IMR-90 (cell line): ENCODE results near the gene FXYD4. TPM values are rescaled to one million over a fixed set of nuclear protein-coding genes. Genes with fewer than 3 reads are reported as not detected.

ENCODE experiments used
- ATAC-seq: fragments of 200-7000 bp; cut with Tn5 transposase; 2 replicates; pipeline ENCODE4 v1.9.1; 2020; ENCODE audit warnings: low read depth, mild to moderate bottlenecking, moderate library complexity
- BruUV-seq: library from RNA; stranded (reverse); fragments of 400-500 nt; replicated peaks from 2 replicates; lab custom pipeline; 2021; lab: Mats Ljungman, UMichigan
- CTCF ChIA-PET: fragments of 300-600 bp; formaldehyde crosslinking; extraction: SDS; loops from one replicate; lab custom pipeline; 2021; ENCODE audit warnings: antibody characterized with exemption; lab: Yijun Ruan, JAX
- POLR2A ChIA-PET: fragments of 300-600 bp; sonication (Branson Sonifier 250); formaldehyde crosslinking; loops from one replicate; lab custom pipeline; 2022; ENCODE audit warnings: antibody characterized with exemption; ENCODE audit not compliant: unreplicated experiment; lab: Charles Lee
- DNase-seq: peaks from one replicate; pipeline ENCODE4 v3.0.0; 2013
- H2AFZ ChIP-seq: replicated peaks from 2 replicates; pipeline ENCODE3; 2013; ENCODE audit warnings: low read length, mild to moderate bottlenecking; ENCODE audit not compliant: poor library complexity
- H2AK5ac ChIP-seq: 2 replicates; pipeline ENCODE4 v1.6.1; 2013; ENCODE audit warnings: low read depth, low read length, inconsistent platforms
- H2AK9ac ChIP-seq: replicated peaks from 2 replicates; pipeline ENCODE3; 2013; ENCODE audit warnings: mild to moderate bottlenecking, low read depth, low read length, moderate library complexity; ENCODE audit not compliant: poor library complexity
- H2BK120ac ChIP-seq: 2 replicates; pipeline ENCODE4 v1.6.1; 2013; ENCODE audit warnings: low read depth, low read length, inconsistent platforms
- H2BK15ac ChIP-seq: 3 replicates; pipeline ENCODE4 v1.6.1; 2013; ENCODE audit warnings: low read depth, low read length, inconsistent platforms
- H2BK20ac ChIP-seq: 2 replicates; pipeline ENCODE4 v1.6.1; 2013; ENCODE audit warnings: low read depth, mild to moderate bottlenecking, inconsistent platforms, low read length, moderate library complexity
- H2BK5ac ChIP-seq: 2 replicates; pipeline ENCODE4 v1.6.1; 2013; ENCODE audit warnings: mild to moderate bottlenecking, low read depth, low read length, inconsistent platforms; ENCODE audit not compliant: poor library complexity, severe bottlenecking
- H3K14ac ChIP-seq: replicated peaks from 2 replicates; pipeline ENCODE4 v1.6.1; 2013; ENCODE audit warnings: low read depth, low read length, inconsistent platforms
- H3K18ac ChIP-seq: 2 replicates; pipeline ENCODE4 v1.6.1; 2013; ENCODE audit warnings: low read depth, low read length, control low read depth
- H3K23ac ChIP-seq: 2 replicates; pipeline ENCODE4 v1.6.1; 2013; ENCODE audit warnings: low read depth, low read length, inconsistent platforms
- H3K27ac ChIP-seq: 2 replicates; pipeline ENCODE4 v1.5.1; 2013; ENCODE audit warnings: mild to moderate bottlenecking, control low read depth, low read length; ENCODE audit not compliant: insufficient read depth
- H3K27me3 ChIP-seq: 2 replicates; pipeline ENCODE4 v1.6.1; 2013; ENCODE audit warnings: low read length; ENCODE audit not compliant: control insufficient read depth, insufficient read depth
- H3K36me3 ChIP-seq: 2 replicates; pipeline ENCODE4 v1.6.1; 2013; ENCODE audit warnings: low read length, mixed read lengths; ENCODE audit not compliant: control insufficient read depth, insufficient read depth
- H3K4ac ChIP-seq: 2 replicates; pipeline ENCODE4 v1.6.1; 2013; ENCODE audit warnings: low read depth, low read length, inconsistent platforms
- H3K4me1 ChIP-seq: 2 replicates; pipeline ENCODE4 v1.6.1; 2013; ENCODE audit warnings: low read length, mixed read lengths; ENCODE audit not compliant: control insufficient read depth, insufficient read depth
- H3K4me2 ChIP-seq: 2 replicates; pipeline ENCODE4 v1.6.1; 2013; ENCODE audit warnings: low read depth, mild to moderate bottlenecking, control low read depth, low read length, moderate library complexity
- H3K4me3 ChIP-seq: 2 replicates; pipeline ENCODE4 v1.5.1; 2013; ENCODE audit warnings: low read depth, mild to moderate bottlenecking, control low read depth, low read length, moderate library complexity; ENCODE audit not compliant: insufficient read depth
- H3K56ac ChIP-seq: 2 replicates; pipeline ENCODE4 v1.6.1; 2013; ENCODE audit warnings: low read length, inconsistent platforms; ENCODE audit not compliant: insufficient read depth; ENCODE audit errors: extremely low read depth
- H3K79me1 ChIP-seq, 2 experiments: 2 replicates each; pipeline ENCODE4 v1.6.1; 2013; ENCODE audit warnings: low read length in 2 of 2, inconsistent platforms in 1 of 2, low read depth in 1 of 2
- H3K9ac ChIP-seq: 2 replicates; pipeline ENCODE4 v1.6.1; 2013; ENCODE audit warnings: low read depth, low read length, control low read depth
- H3K9me1 ChIP-seq: 2 replicates; pipeline ENCODE4 v1.6.1; 2013; ENCODE audit warnings: low read length, inconsistent platforms; ENCODE audit not compliant: insufficient read depth
- H3K9me3 ChIP-seq: 2 replicates; pipeline ENCODE4 v1.6.1; 2013; ENCODE audit warnings: low read length; ENCODE audit not compliant: control insufficient read depth, insufficient read depth
- H4K20me1 ChIP-seq: 2 replicates; pipeline ENCODE4 v1.6.1; 2013; ENCODE audit warnings: low read length, inconsistent platforms; ENCODE audit not compliant: insufficient read depth
- H4K5ac ChIP-seq: 2 replicates; pipeline ENCODE4 v1.6.1; 2013; ENCODE audit warnings: mild to moderate bottlenecking, low read depth, low read length, control low read depth
- H4K8ac ChIP-seq, 2 experiments: 2 replicates each; pipeline ENCODE4 v1.6.1; 2013; ENCODE audit warnings: low read depth in 2 of 2, low read length in 2 of 2, control low read depth in 1 of 2, inconsistent platforms in 1 of 2
- H4K91ac ChIP-seq: 2 replicates; pipeline ENCODE4 v1.6.1; 2013; ENCODE audit warnings: low read depth, low read length, inconsistent platforms; ENCODE audit not compliant: insufficient read depth
- BHLHE40 ChIP-seq: fragments of 150-350 bp; IDR thresholded peaks from 2 replicates; pipeline ENCODE4 v1.6.1; 2016; ENCODE audit warnings: mild to moderate bottlenecking, low read depth, low read length
- CEBPB ChIP-seq: IDR thresholded peaks from 2 replicates; pipeline ENCODE4 v1.6.1; 2012; ENCODE audit warnings: low read depth, low read length, improper control_type of control experiment
- CHD1 ChIP-seq: IDR thresholded peaks from 2 replicates; pipeline ENCODE4 v1.6.1; 2012; ENCODE audit warnings: low read depth, low read length, improper control_type of control experiment
- ELK1 ChIP-seq: fragments of 150-350 bp; IDR thresholded peaks from 2 replicates; pipeline ENCODE4 v1.6.1; 2016; ENCODE audit warnings: low read depth, mild to moderate bottlenecking, low read length, moderate library complexity, borderline replicate concordance
- FOS ChIP-seq: fragments of 150-350 bp; IDR thresholded peaks from 2 replicates; pipeline ENCODE4 v1.6.1; 2016; ENCODE audit warnings: low read depth, low read length
- MAFK ChIP-seq: IDR thresholded peaks from 2 replicates; pipeline ENCODE4 v1.6.1; 2012; ENCODE audit warnings: low read depth, low read length, improper control_type of control experiment
- MAZ ChIP-seq: IDR thresholded peaks from 2 replicates; pipeline ENCODE4 v1.6.1; 2012; ENCODE audit warnings: low read depth, mild to moderate bottlenecking, low read length, improper control_type of control experiment, moderate library complexity, borderline replicate concordance
- MXI1 ChIP-seq: IDR thresholded peaks from 2 replicates; pipeline ENCODE4 v1.6.1; 2012; ENCODE audit warnings: low read depth, mild to moderate bottlenecking, low read length, moderate library complexity, borderline replicate concordance
- NFE2L2 ChIP-seq: fragments of 150-350 bp; IDR thresholded peaks from 2 replicates; pipeline ENCODE4 v1.6.1; 2016; ENCODE audit warnings: low read depth, mild to moderate bottlenecking, low read length
- POLR2A ChIP-seq: IDR thresholded peaks from 2 replicates; pipeline ENCODE4 v1.6.1; 2012; ENCODE audit warnings: mild to moderate bottlenecking, low read depth, low read length
- RAD21 ChIP-seq: IDR thresholded peaks from 2 replicates; pipeline ENCODE4 v1.6.1; 2012; ENCODE audit warnings: low read length, improper control_type of control experiment
- RCOR1 ChIP-seq: IDR thresholded peaks from 2 replicates; pipeline ENCODE4 v1.6.1; 2012; ENCODE audit warnings: mild to moderate bottlenecking, low read length, improper control_type of control experiment; ENCODE audit not compliant: insufficient replicate concordance
- RFX5 ChIP-seq: IDR thresholded peaks from 2 replicates; pipeline ENCODE4 v1.8.0; 2012; ENCODE audit warnings: low read depth, mild to moderate bottlenecking, low read length, moderate library complexity
- SMC3 ChIP-seq: fragments of 150-350 bp; IDR thresholded peaks from 2 replicates; pipeline ENCODE4 v1.6.1; 2016; ENCODE audit warnings: low read depth, mild to moderate bottlenecking, antibody characterized with exemption, low read length, moderate library complexity
- WGBS, 2 experiments: methylation state at CpG; one replicate each; pipeline versions ENCODE4 v1.1.5 to v1.1.7; 2013; ENCODE audit warnings: missing lambda C conversion rate in 2 of 2; ENCODE audit not compliant: insufficient read length in 1 of 2; ENCODE audit errors: extremely low coverage in 2 of 2; 5-methylcytosine and 5-hydroxymethylcytosine counted together
- dilution Hi-C: fragments of 300-500 bp; cut with HindIII; formaldehyde crosslinking; loops from one replicate; pipeline ENCODE4 v1.14.3; 2018; ENCODE audit warnings: low sequenced_read_pairs; ENCODE audit not compliant: unreplicated experiment
- in situ Hi-C: fragments of 300-500 bp; cut with MboI; formaldehyde crosslinking; loops from 3 replicates; pipeline ENCODE4 v1.14.3; 2019; ENCODE audit warnings: low sequenced_read_pairs, inconsistent platforms, mixed read lengths
- intact Hi-C: fragments of 100-400 bp; cut with micrococcal nuclease; formaldehyde crosslinking; loops from 2 replicates; pipeline ENCODE4 v1.10.0; 2022
- polyA plus RNA-seq, 3 experiments: library from polyadenylated mRNA; depleted of rRNA; stranded (reverse); fragments of >200 nt; gene quantifications; 2 replicates each; pipeline ENCODE4 v1.2.3, GENCODE V29; 2012; ENCODE audit warnings: low replicate concordance in 1 of 3
- total RNA-seq: library from RNA; depleted of rRNA; stranded (reverse); fragments of >200 nt; gene quantifications from 2 replicates; pipeline ENCODE4 v1.2.3, GENCODE V29; 2012
- TF ChIP-seq, protein P1 (sequence below): fragments of 150-350 bp; IDR thresholded peaks from 2 replicates; pipeline ENCODE4 v1.6.1; 2017; ENCODE audit warnings: mild to moderate bottlenecking, antibody characterized with exemption, low read length, low read depth

Gene FXYD4
- total and polyA plus RNA-seq, 2 of the 4 experiments (the other 2 are of a cell fraction), result not detected

GRCh38 chr10:43415544-43415943 is 44.1 kb downstream of the FXYD4 start:
- Histone ChIP-seq H4K20me1 (no peaks in the 10 kb centered on the region), H2BK5ac (no peak overlapping the region), H3K23ac (no peak overlapping the region), H3K9me1 (no peaks in the 10 kb centered on the region), H2AK9ac (no peak overlapping the region), H4K8ac (no peak overlapping the region), H2BK20ac (no peak overlapping the region), H3K27me3 (no peaks in the 10 kb centered on the region), H3K56ac (no peak overlapping the region), H3K18ac (no peak overlapping the region), H3K9me3 (no peaks in the 10 kb centered on the region), H3K4ac (no peak overlapping the region), H2BK15ac (no peak overlapping the region), H2BK120ac (no peak overlapping the region), H2AK5ac (no peak overlapping the region), H3K4me1 (0 out of 2 replicates have a peak, but pooled peaks cover 2% of the 10 kb centered on the region), H3K9ac (no peak overlapping the region), H3K36me3 (no peaks in the 10 kb centered on the region), H4K91ac (no peak overlapping the region), H3K4me3 (no peak overlapping the region), H3K14ac (no peak overlapping the region), H3K27ac (no peak overlapping the region), H2AFZ (no peak overlapping the region), H3K4me2 (no peak overlapping the region), H4K5ac (no peak overlapping the region), H3K79me1 (no peaks in the 10 kb centered on the region)
- in situ Hi-C loops, result loop anchor here (25.0 kb wide), 1 partner anchor 1572 kb away; the partner anchor contains the start of gene DEPP1
- 100% methylated on average over 1 of the region's 10 CpGs; no CpG with 5 or more reads in 1 of the 2 experiments for WGBS, 2 experiments
- ChIA-PET CTCF (no interaction called here), POLR2A (no interaction called here)
- dilution Hi-C loops, result no loop called here
- no peak for TF ChIP-seq SMC3
- no peak for TF ChIP-seq FOS
- no peak for TF ChIP-seq RFX5
- no peak for TF ChIP-seq MXI1
- TF ChIP-seq CHD1, result no peak
- TF ChIP-seq NFE2L2, result no peak
- TF ChIP-seq POLR2A, result no peak
- no peak for TF ChIP-seq MAFK
- TF ChIP-seq CEBPB, result no peak
- no peak for TF ChIP-seq RCOR1
- TF ChIP-seq BHLHE40, result no peak
- no peak for TF ChIP-seq MAZ
- no peak for TF ChIP-seq RAD21
- TF ChIP-seq, protein P1, sequence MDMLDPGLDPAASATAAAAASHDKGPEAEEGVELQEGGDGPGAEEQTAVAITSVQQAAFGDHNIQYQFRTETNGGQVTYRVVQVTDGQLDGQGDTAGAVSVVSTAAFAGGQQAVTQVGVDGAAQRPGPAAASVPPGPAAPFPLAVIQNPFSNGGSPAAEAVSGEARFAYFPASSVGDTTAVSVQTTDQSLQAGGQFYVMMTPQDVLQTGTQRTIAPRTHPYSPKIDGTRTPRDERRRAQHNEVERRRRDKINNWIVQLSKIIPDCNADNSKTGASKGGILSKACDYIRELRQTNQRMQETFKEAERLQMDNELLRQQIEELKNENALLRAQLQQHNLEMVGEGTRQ, result no peak
- TF ChIP-seq ELK1, result no peak
- ATAC-seq (no peak), DNase-seq (no peak)
- no TSS peak for BruUV-seq
- intact Hi-C loops, result no loop called here
